Breast epithelium (tissue), 3 donors: ENCODE results near the gene WWOX.

Source experiments
- CTCF ChIP-seq, 3 donors: fragments of 450-650 bp; IDR thresholded peaks; one replicate each; pipeline ENCODE4 v1.5.1; 2016 to 2017; ENCODE audit warnings: antibody characterized with exemption in 3 of 3, mild to moderate bottlenecking in 3 of 3, moderate library complexity in 3 of 3
- POLR2AphosphoS5 ChIP-seq, 3 donors: sonication (generic); formaldehyde crosslinking; IDR thresholded peaks; one replicate each; pipeline ENCODE4 v1.6.1; 2017; ENCODE audit warnings: antibody characterized with exemption in 3 of 3

GRCh38 chr16:78249832-78250231, 150.4 kb downstream of the WWOX start:
- TF ChIP-seq POLR2AphosphoS5 (IDR thresholded peaks at IDR 0.05) = no peak
- no peak for TF ChIP-seq CTCF (IDR thresholded peaks at IDR 0.05)
